SK-N-SH (cell line): ENCODE measurements around the gene NR5A1. TPM values are rescaled to one million over a fixed set of nuclear protein-coding genes. Genes with fewer than 3 reads are reported as not detected.

Source experiments
- CTCF ChIA-PET: fragments of 300-600, 350-600 bp; formaldehyde crosslinking; extraction: SDS; loops from one replicate; lab custom pipeline; 2021; lab: Yijun Ruan, JAX
- POLR2A ChIA-PET: fragments of 350-600 bp; sonication (Branson Sonifier 250); formaldehyde crosslinking; extraction: SDS; loops from one replicate; lab custom pipeline; 2020; ENCODE audit warnings: antibody characterized with exemption, inconsistent platforms; lab: Yijun Ruan, JAX
- DNase-seq: peaks from one replicate; pipeline ENCODE4 v3.0.0; 2012
- H2AFZ ChIP-seq: fragments of 200-600 bp; sonication (generic); 2 replicates; pipeline ENCODE4 v1.8.1; 2016; ENCODE audit warnings: antibody characterized with exemption, mild to moderate bottlenecking, low read depth
- H3F3A ChIP-seq: fragments of 200-600 bp; sonication (generic); replicated peaks from 2 replicates; pipeline ENCODE3; 2016; ENCODE audit warnings: antibody characterized with exemption, mild to moderate bottlenecking; ENCODE audit not compliant: insufficient read depth
- H3K27ac ChIP-seq, 2 experiments: fragments of 200-500 bp in 1 of 2; fragments of 200-600 bp in 1 of 2; sonication (Bioruptor generic) in 1 of 2; sonication (generic), shearing (Covaris generic) in 1 of 2; 2 replicates each; pipeline versions ENCODE4 v1.5.1 to v1.6.1; 2014 to 2016; ENCODE audit warnings: low read depth in 2 of 2, inconsistent platforms in 1 of 2, low read length in 1 of 2, mild to moderate bottlenecking in 1 of 2, mixed read lengths in 1 of 2
- H3K27me3 ChIP-seq: fragments of 200-600 bp; sonication (generic), shearing (Covaris generic); 2 replicates; pipeline ENCODE4 v1.6.1; 2016; ENCODE audit warnings: mixed run types; ENCODE audit not compliant: insufficient read depth
- H3K36me3 ChIP-seq, 2 experiments: fragments of 200-500 bp in 1 of 2; fragments of 200-600 bp in 1 of 2; sonication (Bioruptor generic) in 1 of 2; sonication (generic) in 1 of 2; replicated peaks in 1 of 2; 2 replicates each; pipeline versions ENCODE3 to v1.5.1; 2014 to 2016; ENCODE audit warnings: low read length in 1 of 2, mild to moderate bottlenecking in 1 of 2; ENCODE audit not compliant: insufficient read depth in 2 of 2, control insufficient read depth in 1 of 2
- H3K4me1 ChIP-seq, 2 experiments: fragments of 200-500 bp in 1 of 2; fragments of 200-600 bp in 1 of 2; sonication (Bioruptor generic) in 1 of 2; sonication (generic), shearing (Covaris generic) in 1 of 2; 2 replicates each; pipeline versions ENCODE4 v1.5.1 to v1.6.1; 2014 to 2016; ENCODE audit warnings: low read depth in 1 of 2, low read length in 1 of 2, mixed run types in 1 of 2; ENCODE audit not compliant: insufficient read depth in 2 of 2, control insufficient read depth in 1 of 2
- H3K4me2 ChIP-seq: fragments of 200-600 bp; sonication (generic), shearing (Covaris generic); 2 replicates; pipeline ENCODE4 v1.6.1; 2017; ENCODE audit warnings: mixed run types
- H3K4me3 ChIP-seq, 2 experiments: fragments of 200-500 bp in 1 of 2; fragments of 200-600 bp in 1 of 2; sonication (Bioruptor generic) in 1 of 2; sonication (generic), shearing (Covaris generic) in 1 of 2; 2 replicates each; pipeline versions ENCODE4 v1.5.1 to v1.8.1; 2014 to 2016; ENCODE audit warnings: low read depth in 2 of 2, inconsistent platforms in 1 of 2, low read length in 1 of 2, mild to moderate bottlenecking in 1 of 2, mixed read lengths in 1 of 2, moderate library complexity in 1 of 2
- H3K79me2 ChIP-seq: fragments of 200-600 bp; sonication (generic); 2 replicates; pipeline ENCODE4 v1.8.1; 2017; ENCODE audit warnings: mild to moderate bottlenecking; ENCODE audit not compliant: insufficient read depth
- H3K9ac ChIP-seq: fragments of 200-600 bp; sonication (generic); 2 replicates; pipeline ENCODE4 v1.6.1; 2017; ENCODE audit warnings: mixed run types
- H3K9me2 ChIP-seq: fragments of 200-600 bp; sonication (generic); 2 replicates; pipeline ENCODE4 v1.6.1; 2017; ENCODE audit warnings: mixed run types
- H3K9me3 ChIP-seq: fragments of 200-600 bp; sonication (generic); 2 replicates; pipeline ENCODE4 v1.6.1; 2017; ENCODE audit warnings: mixed run types, mild to moderate bottlenecking, moderate library complexity
- H4K20me1 ChIP-seq: fragments of 200-600 bp; sonication (generic); 2 replicates; pipeline ENCODE4 v1.6.1; 2017; ENCODE audit warnings: mild to moderate bottlenecking, mixed run types; ENCODE audit not compliant: insufficient read depth
- CHD2 ChIP-seq: fragments of 150-350 bp; IDR thresholded peaks from 2 replicates; pipeline ENCODE4 v1.6.1; 2018; ENCODE audit warnings: low read length; ENCODE audit not compliant: partially characterized antibody
- EP300 ChIP-seq, 2 experiments: IDR thresholded peaks; 2 replicates each; pipeline versions ENCODE4 v1.4.0 to v1.6.1; 2012; ENCODE audit warnings: borderline replicate concordance in 1 of 2, low read depth in 1 of 2, low read length in 1 of 2
- EZH2phosphoT487 ChIP-seq: fragments of 200-600 bp; sonication (generic); IDR thresholded peaks from 2 replicates; pipeline ENCODE4 v1.6.1; 2017; ENCODE audit warnings: low read depth, mixed run types, mild to moderate bottlenecking, antibody characterized with exemption, moderate library complexity, borderline replicate concordance
- FOSL2 ChIP-seq: IDR thresholded peaks from 2 replicates; pipeline ENCODE4 v1.4.0; 2012; ENCODE audit warnings: low read depth, mild to moderate bottlenecking, moderate library complexity, borderline replicate concordance
- FOXJ3 ChIP-seq: sonication (generic); formaldehyde crosslinking; IDR thresholded peaks from 2 replicates; pipeline ENCODE4 v1.5.1; 2020; ENCODE audit warnings: mild to moderate bottlenecking, missing genetic modification reagents
- FOXM1 ChIP-seq: IDR thresholded peaks from 2 replicates; pipeline ENCODE4 v1.4.0; 2012; ENCODE audit warnings: low read depth, mild to moderate bottlenecking
- GATA2 ChIP-seq: sonication (generic); formaldehyde crosslinking; IDR thresholded peaks from 2 replicates; pipeline ENCODE4 v1.5.0; 2020; ENCODE audit warnings: mild to moderate bottlenecking, missing genetic modification reagents
- JUND ChIP-seq: IDR thresholded peaks from 2 replicates; pipeline ENCODE4 v1.4.0; 2012
- MAX ChIP-seq: IDR thresholded peaks from 2 replicates; pipeline ENCODE4 v1.4.0; 2012; ENCODE audit warnings: low read depth
- MXI1 ChIP-seq: IDR thresholded peaks from 2 replicates; pipeline ENCODE4 v1.6.1; 2012; ENCODE audit warnings: mild to moderate bottlenecking, low read depth, low read length, improper control_type of control experiment
- NFIC ChIP-seq: IDR thresholded peaks from 2 replicates; pipeline ENCODE4 v1.4.0; 2012; ENCODE audit warnings: borderline replicate concordance
- RAD21 ChIP-seq: IDR thresholded peaks from 2 replicates; pipeline ENCODE4 v1.6.1; 2012; ENCODE audit warnings: mild to moderate bottlenecking, low read length
- RXRA ChIP-seq: IDR thresholded peaks from 2 replicates; pipeline ENCODE4 v1.4.0; 2012; ENCODE audit warnings: low read depth, mild to moderate bottlenecking, borderline replicate concordance
- SIN3A ChIP-seq: IDR thresholded peaks from 2 replicates; pipeline ENCODE4 v1.6.1; 2012; ENCODE audit warnings: low read depth, mild to moderate bottlenecking, low read length, moderate library complexity, borderline replicate concordance
- SMC3 ChIP-seq: IDR thresholded peaks from 2 replicates; pipeline ENCODE4 v1.6.1; 2012; ENCODE audit warnings: low read depth, low read length, improper control_type of control experiment
- TCF12 ChIP-seq: IDR thresholded peaks from 2 replicates; pipeline ENCODE4 v1.4.0; 2012
- TEAD4 ChIP-seq: IDR thresholded peaks from 2 replicates; pipeline ENCODE4 v1.4.0; 2012; ENCODE audit warnings: mild to moderate bottlenecking, borderline replicate concordance; ENCODE audit not compliant: insufficient read depth
- USF1 ChIP-seq: IDR thresholded peaks from 2 replicates; pipeline ENCODE4 v1.4.0; 2012; ENCODE audit warnings: low read depth, borderline replicate concordance
- USF2 ChIP-seq: fragments of 150-350 bp; IDR thresholded peaks from 2 replicates; pipeline ENCODE4 v1.6.1; 2017; ENCODE audit warnings: antibody characterized with exemption, low read length, low read depth, borderline replicate concordance
- WGBS: methylation state at CpG from one replicate; pipeline ENCODE4 v1.1.6; 2017; ENCODE audit warnings: low lambda C conversion rate; 5-methylcytosine and 5-hydroxymethylcytosine counted together
- polyA plus RNA-seq, 3 experiments: library from polyadenylated mRNA; depleted of rRNA; stranded (reverse); fragments of >200 nt; gene quantifications; 2 replicates each; pipeline ENCODE4 v1.2.3, GENCODE V29; 2012

The NR5A1 gene
- polyA plus RNA-seq, 1 of the 3 experiments (the other 2 are of a cell fraction), result not detected

- ChIA-PET CTCF (interaction anchor here (0.9 to 1.7 kb wide), 3 partner anchors 13 to 38 kb away, joined by 3 to 5 read pairs (median 4); no protein-coding TSS in a partner anchor), POLR2A (no interaction called here)
- Histone ChIP-seq H2AFZ (no peak overlapping the region), H3K27ac (no peak overlapping the region), H3K9ac (no peak overlapping the region), H3K9me2 (no peaks in the 10 kb centered on the region), H3K79me2 (no peaks in the 10 kb centered on the region), H3K4me2 (no peak overlapping the region), H3K36me3 (no peaks in the 10 kb centered on the region), H3K9me3 (no peaks in the 10 kb centered on the region), H3F3A (no peaks in the 10 kb centered on the region), H3K27me3 (peaks cover 31% of the 10 kb centered on the region), H3K4me1 (no peaks in the 10 kb centered on the region; a peak in 1 of 4 replicates), H3K4me3 (no peak overlapping the region), H4K20me1 (no peaks in the 10 kb centered on the region)
- TF ChIP-seq NFIC (no peak), EP300 (IDR thresholded peaks at IDR 0.05; ENCODE audit: borderline replicate concordance in 1 of 2, low read depth in 1 of 2, low read length in 1 of 2) (no peak), SMC3 (no peak), GATA2 (CRISPR knock-in tag) (no peak), FOXM1 (no peak), EZH2phosphoT487 (no peak), TEAD4 (no peak), RXRA (no peak), CHD2 (no peak), MAX (no peak), RAD21 (no peak), SIN3A (no peak), FOSL2 (no peak)
- WGBS, result 57% methylated on average over 2 of the region's 15 CpGs
- DNase-seq, result no peak
These were observed 8.6 kb downstream of the NR5A1 start for GRCh38 chr9:124498499-124499146.

GRCh38 chr9:124498040-124498439 is 9.2 kb downstream of the NR5A1 start:
- H3K27me3 ChIP-seq, result peaks cover 25% of the 10 kb centered on the region
- no peak overlapping the region for H3K4me2 ChIP-seq
- H2AFZ ChIP-seq, result no peak overlapping the region
- no peak overlapping the region for H3K27ac ChIP-seq
- TF ChIP-seq TCF12 (no peak), FOXJ3 (CRISPR knock-in tag) (no peak), GATA2 (CRISPR knock-in tag) (no peak), MXI1 (no peak), JUND (no peak), USF1 (no peak), USF2 (no peak)
- H3K4me1 ChIP-seq, result no peaks in the 10 kb centered on the region
- DNase-seq, result no peak
- H3K9ac ChIP-seq, result no peak overlapping the region
- no peaks in the 10 kb centered on the region for H3K9me3 ChIP-seq
- no peaks in the 10 kb centered on the region for H3K79me2 ChIP-seq
- no peaks in the 10 kb centered on the region for H4K20me1 ChIP-seq
- POLR2A ChIA-PET, result no interaction called here
- WGBS, result 87% methylated on average over 6 of the region's 6 CpGs
- H3K36me3 ChIP-seq, result no peaks in the 10 kb centered on the region
- no peak overlapping the region for H3K4me3 ChIP-seq
- H3F3A ChIP-seq, result no peaks in the 10 kb centered on the region
- CTCF ChIA-PET, result interaction anchor here (0.9 to 1.7 kb wide), 6 partner anchors 14 to 111 kb away, joined by 3 to 5 read pairs (median 3); no protein-coding TSS in a partner anchor
- H3K9me2 ChIP-seq, result no peaks in the 10 kb centered on the region
